ENCODE data around the gene DGAT2. TPM values are rescaled to one million over a fixed set of nuclear protein-coding genes. Genes with fewer than 3 reads are reported as not detected.

DGAT2 gene
- total RNA-seq, 1 donor from 2014 or later = 2.7 TPM

GRCh38 chr11:75834728-75835127, 66.2 kb downstream of the DGAT2 start:
- no peak for TF ChIP-seq CTCF (IDR thresholded peaks at IDR 0.05; ENCODE audit: insufficient read depth, low read length, poor library complexity, severe bottlenecking)
- Histone ChIP-seq H3K27me3 (ENCODE audit: control insufficient read depth, insufficient read depth, low read length) (no peaks in the 10 kb centered on the region), H3K36me3 (ENCODE audit: control insufficient read depth, insufficient read depth, low read length) (no peaks in the 10 kb centered on the region), H3K4me3 (ENCODE audit: low read depth, low read length) (no peak overlapping the region)
- no peak for DNase-seq (ENCODE audit: low read depth)

DNA sequence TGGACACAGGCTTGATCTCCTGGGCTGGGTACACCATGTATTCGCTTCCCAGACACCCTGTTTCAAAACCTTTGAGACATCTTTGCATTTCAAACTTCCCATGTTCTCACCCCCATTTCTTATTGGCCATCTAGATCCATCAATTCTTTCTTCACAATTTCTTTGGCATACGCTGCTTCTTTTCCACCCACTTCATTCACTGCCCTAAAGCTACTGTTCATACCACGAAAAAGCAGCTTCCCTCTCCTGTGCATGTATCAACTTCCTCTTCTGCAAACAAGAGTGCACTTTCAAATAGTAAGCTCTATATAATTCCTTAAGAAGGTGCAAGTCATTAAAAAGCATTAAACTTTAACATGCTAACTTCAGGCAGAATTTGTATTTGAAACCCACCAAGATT, 67.8 kb downstream of the DGAT2 start:
- Histone ChIP-seq H3K36me3 (ENCODE audit: control insufficient read depth, insufficient read depth, low read length) (no peaks in the 10 kb centered on the region), H3K27me3 (ENCODE audit: control insufficient read depth, insufficient read depth, low read length) (no peaks in the 10 kb centered on the region), H3K4me3 (ENCODE audit: low read depth, low read length) (no peak overlapping the region)
- TF ChIP-seq CTCF (IDR thresholded peaks at IDR 0.05; ENCODE audit: insufficient read depth, low read length, poor library complexity, severe bottlenecking) = no peak
- no peak for DNase-seq (ENCODE audit: low read depth)

DNA sequence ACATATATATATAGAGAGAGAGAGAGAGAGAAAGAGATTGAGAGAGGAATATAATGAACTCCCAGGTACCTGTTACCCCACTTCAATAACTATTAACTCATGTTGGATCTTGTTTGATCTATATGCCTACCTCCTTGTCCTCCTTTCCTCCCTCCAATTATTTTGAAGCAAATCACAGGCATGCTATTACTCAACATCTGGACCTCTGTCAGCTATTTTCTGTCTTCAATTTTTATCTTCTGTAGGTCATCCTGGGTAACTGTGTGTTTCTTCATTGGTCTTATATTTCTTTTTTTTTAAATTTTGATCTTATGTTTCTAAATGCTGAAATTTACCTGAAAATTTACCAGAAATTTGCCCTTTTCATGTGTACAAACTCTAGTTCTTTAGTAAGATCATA, 71.3 kb downstream of the DGAT2 start:
- Histone ChIP-seq H3K27me3 (ENCODE audit: control insufficient read depth, insufficient read depth, low read length) (no peaks in the 10 kb centered on the region), H3K4me3 (ENCODE audit: low read depth, low read length) (no peak overlapping the region), H3K36me3 (ENCODE audit: control insufficient read depth, insufficient read depth, low read length) (no peaks in the 10 kb centered on the region)
- no peak for TF ChIP-seq CTCF (IDR thresholded peaks at IDR 0.05; ENCODE audit: insufficient read depth, low read length, poor library complexity, severe bottlenecking)
- no peak for DNase-seq (ENCODE audit: low read depth)

DNA sequence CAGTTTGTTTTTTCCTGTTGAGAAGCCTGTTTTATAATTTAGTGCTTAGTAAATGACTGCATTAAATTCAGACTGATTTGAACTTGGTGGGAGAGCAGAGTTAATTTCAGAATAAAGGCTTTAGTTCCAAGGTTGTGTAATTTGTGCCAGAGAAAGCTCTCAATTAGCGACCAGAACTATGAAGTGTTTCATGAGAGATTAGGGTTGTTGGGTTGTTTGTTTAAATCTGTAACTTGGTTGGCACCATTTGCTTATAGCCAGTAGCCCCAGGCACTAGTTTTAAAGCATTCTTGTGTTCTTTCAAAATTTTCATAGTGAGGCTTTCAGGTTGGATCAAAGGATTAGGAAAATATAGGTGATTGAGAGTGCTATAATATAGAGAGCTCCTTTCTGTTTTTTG, 71.9 kb downstream of the DGAT2 start:
- no peaks in the 10 kb centered on the region for H3K27me3 ChIP-seq (ENCODE audit: control insufficient read depth, insufficient read depth, low read length)
- no peak overlapping the region for H3K4me3 ChIP-seq (ENCODE audit: low read depth, low read length)
- DNase-seq (ENCODE audit: low read depth) = no peak
- no peaks in the 10 kb centered on the region for H3K36me3 ChIP-seq (ENCODE audit: control insufficient read depth, insufficient read depth, low read length)
- no peak for TF ChIP-seq CTCF (IDR thresholded peaks at IDR 0.05; ENCODE audit: insufficient read depth, low read length, poor library complexity, severe bottlenecking)

DNA sequence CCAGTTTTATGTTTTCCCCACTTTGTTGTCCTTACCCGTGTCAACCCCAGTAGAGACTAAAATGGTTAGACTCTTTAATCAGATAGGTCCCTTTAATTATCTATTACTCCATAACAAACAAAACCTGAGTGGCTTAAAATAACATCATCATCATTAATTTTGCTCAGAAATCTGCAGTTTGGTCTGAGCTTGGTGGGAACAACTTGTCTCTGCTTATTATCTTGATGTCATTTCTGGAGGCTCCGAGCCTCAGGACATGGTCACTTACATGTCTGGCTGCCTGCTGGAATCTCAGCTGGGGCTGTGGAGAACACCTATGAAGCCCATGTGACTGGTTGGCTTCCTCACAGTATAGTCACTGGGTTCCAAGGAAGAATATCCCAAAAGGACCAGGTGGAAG, 73.2 kb downstream of the DGAT2 start:
- Histone ChIP-seq H3K27me3 (ENCODE audit: control insufficient read depth, insufficient read depth, low read length) (no peaks in the 10 kb centered on the region), H3K4me3 (ENCODE audit: low read depth, low read length) (no peak overlapping the region), H3K36me3 (ENCODE audit: control insufficient read depth, insufficient read depth, low read length) (no peaks in the 10 kb centered on the region)
- TF ChIP-seq CTCF (IDR thresholded peaks at IDR 0.05; ENCODE audit: insufficient read depth, low read length, poor library complexity, severe bottlenecking) = no peak
- DNase-seq (ENCODE audit: low read depth) = no peak

- no peak for TF ChIP-seq CTCF (IDR thresholded peaks at IDR 0.05; ENCODE audit: insufficient read depth, low read length, poor library complexity, severe bottlenecking)
- H3K4me3 ChIP-seq (ENCODE audit: low read depth, low read length) = no peak overlapping the region
Measured at GRCh38 chr11:75845324-75845723, 76.7 kb downstream of the DGAT2 start.

More at GRCh38 chr11:75845324-75845723, 76.7 kb downstream of the DGAT2 start:
- Histone ChIP-seq H3K36me3 (ENCODE audit: control insufficient read depth, insufficient read depth, low read length) (no peaks in the 10 kb centered on the region), H3K27me3 (ENCODE audit: control insufficient read depth, insufficient read depth, low read length) (no peaks in the 10 kb centered on the region)
- no peak for DNase-seq (ENCODE audit: low read depth)
